Activated naive CD8-positive, alpha-beta T cell treated with anti-CD3 and anti-CD28 coated beads, Interleukin-2, amount 50 U/mL, for 16 hours (primary cell): ENCODE results near the gene GPANK1.

ENCODE experiments used
- DNase-seq: peaks from one replicate; pipeline ENCODE4 v3.0.0-alpha.2; 2020; ENCODE audit warnings: low read depth, low spot score

GPANK1 gene

GRCh38 chr6:31640612-31641011 lies 24.2 kb downstream of the GPANK1 start:
- DNase-seq = no peak

- no peak for DNase-seq
These were observed 25.3 kb downstream of the GPANK1 start for GRCh38 chr6:31639449-31639861.

DNA sequence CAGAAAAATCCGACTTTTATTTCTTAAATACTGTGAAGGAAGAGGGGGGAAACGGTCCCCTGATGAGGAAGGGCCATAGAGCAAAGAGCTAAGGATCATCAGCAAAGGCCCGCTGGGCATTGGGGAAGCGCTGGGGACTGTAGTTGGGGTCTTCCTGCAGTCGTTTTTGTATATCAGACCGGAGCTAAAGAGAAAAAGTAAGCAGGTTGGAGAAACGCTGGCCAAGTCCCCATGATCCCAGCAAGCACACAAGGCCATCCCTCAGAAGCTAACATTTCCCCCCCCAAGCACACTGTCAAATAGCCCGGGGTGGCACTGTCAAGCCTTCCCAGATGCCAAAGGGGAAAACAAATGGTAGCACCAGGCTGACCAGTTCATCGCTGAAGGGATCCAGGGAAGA lies 25.8 kb downstream of the GPANK1 start:
- no peak for DNase-seq

GRCh38 chr6:31636698-31637596 lies 27.9 kb downstream of the GPANK1 start:
- DNase-seq = no peak

- no peak for DNase-seq
These were observed 29.7 kb downstream of the GPANK1 start for GRCh38 chr6:31634969-31635575.

- DNase-seq = no peak
These were observed 30.7 kb downstream of the GPANK1 start for GRCh38 chr6:31634131-31634530.

- no peak for DNase-seq
These were observed 31.4 kb downstream of the GPANK1 start for GRCh38 chr6:31633447-31633846.

DNA sequence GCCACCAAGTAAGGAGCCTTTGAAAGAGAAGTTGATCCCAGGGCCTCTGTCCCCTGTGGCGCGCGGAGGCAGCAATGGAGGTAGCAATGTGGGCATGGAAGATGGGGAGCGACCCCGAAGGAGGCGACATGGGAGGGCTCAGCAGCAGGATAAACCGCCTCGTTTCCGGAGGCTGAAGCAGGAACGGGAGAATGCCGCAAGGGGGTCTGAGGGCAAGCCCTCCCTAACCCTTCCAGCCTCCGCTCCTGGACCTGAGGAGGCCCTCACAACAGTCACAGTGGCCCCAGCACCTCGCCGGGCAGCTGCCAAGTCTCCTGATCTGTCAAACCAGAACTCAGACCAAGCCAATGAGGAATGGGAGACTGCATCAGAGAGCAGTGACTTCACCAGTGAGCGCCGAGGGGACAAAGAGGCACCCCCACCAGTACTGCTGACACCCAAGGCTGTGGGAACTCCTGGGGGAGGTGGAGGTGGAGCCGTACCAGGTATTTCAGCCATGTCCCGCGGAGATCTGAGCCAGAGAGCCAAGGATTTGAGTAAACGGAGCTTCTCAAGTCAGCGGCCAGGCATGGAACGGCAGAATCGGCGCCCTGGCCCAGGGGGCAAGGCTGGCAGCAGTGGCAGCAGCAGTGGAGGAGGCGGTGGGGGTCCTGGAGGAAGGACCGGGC lies 32.4 kb downstream of the GPANK1 start:
- no peak for DNase-seq

- DNase-seq = no peak
These were observed 33.0 kb downstream of the GPANK1 start for GRCh38 chr6:31631681-31632278.

DNA sequence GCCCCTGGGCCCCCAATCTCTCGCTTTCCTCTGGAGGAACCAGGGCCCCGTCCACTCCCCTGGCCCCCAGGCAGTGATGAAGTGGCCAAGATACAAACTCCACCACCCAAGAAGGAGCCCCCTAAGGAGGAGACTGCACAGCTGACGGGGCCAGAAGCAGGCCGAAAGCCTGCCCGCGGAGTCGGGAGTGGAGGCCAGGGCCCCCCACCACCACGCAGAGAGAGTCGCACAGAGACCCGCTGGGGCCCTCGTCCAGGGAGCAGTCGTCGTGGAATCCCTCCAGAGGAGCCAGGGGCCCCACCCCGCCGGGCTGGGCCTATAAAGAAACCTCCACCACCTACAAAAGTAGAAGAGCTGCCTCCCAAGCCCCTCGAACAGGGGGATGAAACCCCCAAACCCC lies 33.6 kb downstream of the GPANK1 start:
- no peak for DNase-seq

DNA sequence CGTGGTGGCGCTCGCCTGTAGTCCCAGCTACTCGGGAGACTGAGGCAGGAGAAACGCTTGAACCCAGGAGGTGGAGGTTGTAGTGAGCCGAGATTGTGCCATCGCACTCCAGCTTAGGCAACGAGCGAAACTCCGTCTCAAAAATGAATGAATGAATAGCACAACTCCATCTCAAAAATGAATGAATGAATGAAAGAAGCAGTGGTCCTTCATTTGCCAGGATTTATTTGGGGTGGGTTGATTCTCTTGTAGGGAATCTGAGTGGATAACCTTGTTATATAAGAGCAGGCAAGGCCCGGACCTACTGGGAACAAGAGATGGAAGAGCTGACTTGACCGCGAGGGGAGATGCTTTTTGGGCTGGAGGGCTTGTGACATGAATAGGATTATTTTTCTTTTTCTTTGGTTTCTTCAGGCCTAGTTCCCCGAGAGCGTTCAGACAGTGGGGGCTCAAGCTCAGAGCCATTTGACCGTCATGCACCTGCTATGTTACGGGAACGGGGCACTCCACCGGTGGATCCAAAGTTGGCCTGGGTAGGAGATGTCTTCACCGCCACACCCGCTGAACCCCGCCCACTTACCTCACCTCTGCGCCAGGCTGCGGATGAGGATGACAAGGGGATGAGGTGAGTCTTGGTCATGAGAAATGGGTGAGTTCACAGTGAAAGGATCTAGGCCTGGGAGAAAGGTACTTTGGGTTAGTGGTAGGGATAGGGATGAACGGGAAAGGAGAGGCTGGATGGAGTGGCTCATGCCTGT lies 34.4 kb downstream of the GPANK1 start:
- no peak for DNase-seq

DNA sequence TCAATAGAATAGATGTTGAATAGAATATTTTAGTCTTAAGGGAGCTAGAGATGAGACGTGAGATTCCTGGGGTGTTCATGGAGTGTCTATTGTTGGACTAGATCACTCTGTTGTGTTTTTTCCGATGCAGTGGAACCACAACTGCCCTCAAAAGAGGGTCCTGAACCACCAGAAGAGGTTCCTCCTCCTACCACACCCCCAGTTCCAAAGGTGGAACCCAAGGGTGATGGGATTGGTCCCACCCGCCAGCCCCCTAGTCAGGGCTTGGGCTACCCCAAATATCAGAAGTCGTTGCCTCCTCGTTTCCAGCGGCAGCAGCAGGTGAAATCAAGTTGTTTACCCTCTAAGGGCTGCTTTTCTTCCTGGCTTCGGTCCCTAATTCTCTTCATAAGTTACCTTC lies 35.8 kb downstream of the GPANK1 start:
- no peak for DNase-seq

DNA sequence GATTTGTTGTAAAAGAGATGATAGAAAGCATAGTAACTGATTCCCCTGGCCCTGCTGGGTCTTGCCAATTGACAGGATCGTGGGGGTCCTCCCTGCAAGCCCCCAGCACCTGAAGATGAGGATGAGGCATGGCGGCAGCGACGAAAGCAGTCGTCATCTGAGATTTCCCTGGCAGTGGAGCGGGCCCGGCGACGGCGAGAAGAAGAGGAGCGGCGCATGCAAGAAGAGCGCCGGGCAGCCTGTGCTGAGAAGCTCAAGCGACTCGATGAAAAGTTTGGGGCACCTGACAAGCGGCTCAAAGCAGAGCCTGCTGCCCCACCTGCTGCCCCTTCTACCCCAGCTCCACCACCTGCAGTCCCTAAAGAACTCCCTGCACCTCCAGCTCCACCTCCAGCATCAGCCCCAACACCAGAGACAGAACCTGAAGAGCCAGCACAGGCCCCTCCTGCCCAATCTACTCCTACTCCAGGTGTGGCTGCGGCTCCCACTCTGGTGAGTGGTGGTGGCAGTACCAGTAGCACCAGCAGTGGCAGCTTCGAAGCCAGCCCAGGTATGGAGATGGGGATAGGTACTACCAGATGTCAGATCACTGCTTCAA lies 37.0 kb downstream of the GPANK1 start:
- no peak for DNase-seq

- DNase-seq = no peak
These were observed 37.8 kb downstream of the GPANK1 start for GRCh38 chr6:31626952-31627351.

DNA sequence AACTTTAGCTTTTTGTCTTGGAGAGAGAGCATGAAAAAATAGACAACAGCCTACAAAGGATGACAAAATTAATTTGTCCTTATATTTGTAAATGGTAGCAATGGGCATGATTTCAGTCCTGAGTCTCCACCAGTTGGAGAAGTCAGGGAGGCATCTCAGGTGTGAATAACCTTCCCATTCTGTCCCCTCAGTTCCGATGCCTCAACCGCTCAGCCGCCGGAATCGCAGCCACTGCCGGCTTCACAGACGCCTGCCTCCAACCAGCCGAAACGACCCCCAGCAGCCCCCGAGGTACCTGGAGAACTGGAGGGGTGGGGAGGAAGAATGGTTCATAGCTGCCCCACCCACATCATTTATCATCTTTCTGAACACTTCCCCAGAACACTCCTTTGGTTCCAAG lies 40.7 kb downstream of the GPANK1 start:
- no peak for DNase-seq

DNA sequence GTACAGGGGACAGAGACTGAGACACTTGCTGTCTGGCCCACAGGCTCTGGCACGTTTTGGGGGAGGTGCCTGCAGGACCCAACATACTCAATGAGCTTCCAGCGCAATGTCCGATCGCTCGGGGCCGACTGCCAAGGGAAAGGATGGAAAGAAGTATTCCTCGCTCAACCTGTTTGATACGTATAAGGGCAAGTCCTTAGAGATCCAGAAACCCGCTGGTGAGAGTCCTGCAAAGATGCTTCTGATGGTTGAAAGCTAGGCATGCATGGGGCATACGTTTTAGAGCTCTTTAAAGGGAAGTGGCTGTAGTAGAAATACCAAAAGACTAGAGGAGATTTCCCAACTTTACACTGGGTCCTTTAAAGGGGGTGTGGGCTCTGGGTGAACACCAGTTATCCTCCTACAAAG lies 42.1 kb downstream of the GPANK1 start:
- no peak for DNase-seq

GRCh38 chr6:31621991-31622390 lies 42.8 kb downstream of the GPANK1 start:
- no peak for DNase-seq

- DNase-seq = no peak
These were observed 43.4 kb downstream of the GPANK1 start for GRCh38 chr6:31621320-31621939.

- DNase-seq = peak; percentile 57
These were observed 44.0 kb downstream of the GPANK1 start, which contains the start of gene PRRC2A for GRCh38 chr6:31620586-31621319. Gene PRRC2A (plus strand): TSS chr6:31620715. CDS start chr6:31622790, 2,075 bp downstream.
